SK-N-MC (cell line): ENCODE measurements around the gene SELENOP.
A peak's percentile ranks its signal among the peaks of the same experiment; 100 is the strongest.
"Not testable (repeated sequence)": the region's sequence is repeated elsewhere in the genome, so short reads cannot be mapped to it uniquely, and the experiment has no call there.

Experiments used
- DNase-seq: peaks from one replicate; pipeline ENCODE4 v3.0.0-alpha.2; 2011; ENCODE audit warnings: low read depth, low spot score
- H3K27ac ChIP-seq: fragments of 200-600 bp; sonication (generic); 2 replicates; pipeline ENCODE4 v1.5.1; 2016; ENCODE audit warnings: mixed run types
- H3K36me3 ChIP-seq: fragments of 200-600 bp; sonication (generic); 2 replicates; pipeline ENCODE4 v1.6.1; 2017; ENCODE audit warnings: antibody characterized with exemption, low read length, mixed read lengths; ENCODE audit not compliant: insufficient read depth
- H3K4me3 ChIP-seq: fragments of 200-600 bp; sonication (generic); 2 replicates; pipeline ENCODE4 v1.5.1; 2016
- H3K9ac ChIP-seq: fragments of 200-600 bp; sonication (generic); 2 replicates; pipeline ENCODE4 v1.8.0; 2017; ENCODE audit warnings: mixed run types, mixed read lengths; ENCODE audit not compliant: insufficient read length
- H3K9me3 ChIP-seq: fragments of 200-600 bp; sonication (generic); 2 replicates; pipeline ENCODE4 v1.6.1; 2017; ENCODE audit warnings: low read depth, mild to moderate bottlenecking, antibody characterized with exemption, low read length, moderate library complexity, mixed read lengths
- EZH2 ChIP-seq: fragments of 200-600 bp; sonication (generic); IDR thresholded peaks from one replicate; pipeline ENCODE4 v1.6.1; 2017; ENCODE audit warnings: antibody characterized with exemption
- FOXP2 ChIP-seq: optimal IDR thresholded peaks from 2 replicates; pipeline ENCODE3; 2011; ENCODE audit warnings: mild to moderate bottlenecking, moderate library complexity; ENCODE audit not compliant: insufficient read depth; ENCODE audit errors: extremely low read length, control extremely low read depth
- POLR2AphosphoS5 ChIP-seq: IDR thresholded peaks from 2 replicates; pipeline ENCODE4 v1.6.1; 2012; ENCODE audit warnings: mild to moderate bottlenecking, low read depth, low read length, borderline replicate concordance

SELENOP gene

DNA sequence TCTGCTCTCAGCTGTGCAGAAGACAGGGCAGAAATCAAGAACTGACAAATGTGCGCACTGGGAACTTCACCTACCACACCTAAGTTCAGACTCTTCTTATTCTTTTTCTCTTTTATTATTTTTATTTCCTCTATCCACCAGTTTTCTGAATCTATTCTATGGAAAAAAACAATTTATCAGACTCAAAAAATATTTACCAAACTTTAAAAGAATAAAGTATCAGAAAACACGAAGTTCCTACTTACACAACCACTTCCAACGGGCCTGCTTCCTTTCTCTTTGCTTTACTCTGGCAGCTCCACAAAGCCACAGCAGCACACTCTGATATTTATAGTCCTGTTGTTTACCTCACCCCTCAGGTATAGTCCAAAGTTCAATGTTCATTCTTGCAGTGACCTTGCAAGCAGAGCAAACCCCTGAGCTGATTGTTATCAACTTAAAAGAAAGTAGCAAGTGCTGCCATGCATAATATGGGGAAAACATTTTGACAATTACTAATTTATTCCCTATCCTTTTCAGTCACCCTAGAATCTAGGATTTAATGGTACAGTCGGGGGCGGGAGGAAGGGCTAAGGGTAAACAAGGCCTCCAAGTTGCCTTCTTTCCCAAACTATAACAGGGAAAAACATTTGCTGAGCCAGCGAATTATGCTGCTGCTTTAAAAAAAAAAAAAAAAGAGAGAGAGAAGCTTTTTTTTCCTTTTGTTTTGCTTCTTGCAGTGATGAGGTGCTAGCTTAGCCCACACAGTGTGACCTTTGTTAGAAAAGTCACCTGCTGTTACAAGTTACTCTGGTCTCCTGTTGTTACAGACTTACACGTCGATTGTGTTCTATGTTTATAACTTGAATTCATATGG is at the start of gene SELENOP:
TSS of gene SELENOP (minus strand) at position 302 of the 856 bp plus-strand sequence. CDS start 3,539 bp downstream, outside the sequence.
- peak; percentile 90 for DNase-seq
- peak within 1 kb of the TSS; percentile 94 for H3K4me3 ChIP-seq
- TF ChIP-seq POLR2AphosphoS5 (peak; percentile 99), FOXP2 (peak; percentile 98), EZH2 (no peak)
- peak within 1 kb of the TSS; percentile 97 for H3K27ac ChIP-seq
- H3K9ac ChIP-seq, result peak within 1 kb of the TSS; percentile 92
- no peaks in the 10 kb centered on the region for H3K9me3 ChIP-seq
- peaks cover 16% of the 10 kb centered on the region for H3K36me3 ChIP-seq

DNA sequence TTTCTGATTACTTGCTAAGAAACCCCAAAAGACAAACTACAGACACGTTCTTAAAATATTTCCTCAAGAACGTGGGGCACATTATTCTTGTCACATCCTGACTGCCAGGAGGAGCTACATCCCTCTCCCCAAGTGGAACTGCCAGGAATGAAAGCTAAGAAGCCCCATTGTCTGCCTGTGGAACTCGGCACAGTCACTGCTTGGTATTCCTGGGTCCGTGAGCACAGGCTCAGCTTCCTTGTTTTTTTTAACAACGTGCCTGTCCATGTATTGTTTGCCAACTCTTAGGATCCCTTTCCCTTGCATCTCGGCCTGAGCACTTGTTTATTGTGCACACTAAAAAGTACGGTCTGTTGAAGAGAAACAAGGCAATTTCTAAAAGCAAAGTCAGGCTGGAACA is 47.0 kb upstream of the SELENOP start:
- TF ChIP-seq POLR2AphosphoS5, result no peak
- no peak for TF ChIP-seq EZH2
- TF ChIP-seq FOXP2, result no peak
- Histone ChIP-seq H3K36me3 (no peaks in the 10 kb centered on the region), H3K9ac (no peak overlapping the region), H3K4me3 (no peak overlapping the region), H3K9me3 (no peaks in the 10 kb centered on the region), H3K27ac (no peak overlapping the region)
- no peak for DNase-seq

DNA sequence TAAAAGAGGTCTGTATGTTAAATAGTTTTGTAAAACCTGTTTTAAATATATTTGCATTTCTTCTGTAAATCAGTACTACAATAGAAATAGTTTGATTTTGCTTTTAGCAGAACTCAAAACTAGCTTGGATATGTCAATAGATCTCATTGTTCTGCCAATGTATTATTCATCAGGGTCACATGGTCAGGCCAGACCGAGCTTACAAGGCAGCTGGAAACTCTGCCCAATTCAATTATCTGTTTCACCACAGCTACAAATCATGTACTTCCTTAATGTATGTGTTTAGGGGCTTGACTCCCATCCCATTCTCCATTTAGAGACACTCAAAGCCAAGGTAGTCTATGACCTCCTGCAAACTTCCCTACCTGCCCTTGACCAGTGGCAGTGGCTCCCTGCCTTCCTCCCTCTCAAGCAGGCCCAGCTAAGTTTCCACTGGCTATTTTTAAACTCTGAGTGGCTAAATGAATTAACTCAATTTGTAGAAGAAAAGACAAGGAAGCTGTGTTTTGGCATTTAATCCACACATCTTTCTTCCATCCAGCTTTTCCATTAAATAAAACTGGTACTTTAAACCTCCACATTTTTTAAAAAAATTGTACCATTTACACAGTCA is 46.4 kb upstream of the SELENOP start:
- Histone ChIP-seq H3K27ac (no peak overlapping the region), H3K9me3 (no peaks in the 10 kb centered on the region), H3K9ac (no peak overlapping the region), H3K36me3 (no peaks in the 10 kb centered on the region), H3K4me3 (no peak overlapping the region)
- TF ChIP-seq FOXP2 (no peak), POLR2AphosphoS5 (no peak), EZH2 (no peak)
- DNase-seq, result no peak

- Histone ChIP-seq H3K27ac (no peak overlapping the region), H3K9me3 (no peaks in the 10 kb centered on the region; the same call in 1 of the 2 replicates), H3K36me3 (no peaks in the 10 kb centered on the region), H3K9ac (no peak overlapping the region), H3K4me3 (no peak overlapping the region)
- no peak for DNase-seq
- TF ChIP-seq EZH2, result no peak
- no peak for TF ChIP-seq FOXP2
- TF ChIP-seq POLR2AphosphoS5, result no peak
Observed at GRCh38 chr5:42855811-42856210, 44.1 kb upstream of the SELENOP start.

GRCh38 chr5:42855386-42855785 is 43.7 kb upstream of the SELENOP start:
- no peak overlapping the region for H3K4me3 ChIP-seq
- no peak for TF ChIP-seq FOXP2
- TF ChIP-seq POLR2AphosphoS5, result no peak
- TF ChIP-seq EZH2, result no peak
- no peaks in the 10 kb centered on the region for H3K36me3 ChIP-seq
- no peaks in the 10 kb centered on the region; the same call in 1 of the 2 replicates for H3K9me3 ChIP-seq
- no peak for DNase-seq
- no peak overlapping the region for H3K9ac ChIP-seq
- no peak overlapping the region for H3K27ac ChIP-seq

- TF ChIP-seq EZH2 (no peak), POLR2AphosphoS5 (no peak), FOXP2 (no peak)
- Histone ChIP-seq H3K4me3 (no peak overlapping the region), H3K9me3 (no peaks in the 10 kb centered on the region; the same call in 1 of the 2 replicates), H3K36me3 (no peaks in the 10 kb centered on the region), H3K27ac (no peak overlapping the region), H3K9ac (no peak overlapping the region)
- no peak for DNase-seq
Observed at GRCh38 chr5:42854795-42855194, 43.1 kb upstream of the SELENOP start.

DNA sequence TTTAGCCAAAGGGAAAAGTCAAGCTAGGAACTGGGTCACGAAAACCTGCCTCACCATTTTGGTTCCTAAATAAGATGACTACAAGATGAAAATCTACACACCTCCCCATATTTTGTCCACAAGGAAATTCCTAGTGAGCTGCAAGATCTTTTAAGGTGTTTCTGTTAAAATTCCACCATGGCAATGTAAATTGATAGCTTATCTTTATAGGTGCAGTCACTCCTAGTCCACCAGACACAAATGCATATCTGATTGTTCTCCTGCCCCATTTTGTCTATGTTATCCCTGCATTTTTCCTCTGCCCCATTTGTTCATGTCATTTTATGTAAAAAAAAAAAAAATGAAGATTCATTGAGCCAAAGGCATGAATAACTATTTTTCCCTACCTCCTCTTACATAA is 41.1 kb upstream of the SELENOP start:
- H3K9me3 ChIP-seq, result no peaks in the 10 kb centered on the region; the same call in 1 of the 2 replicates
- H3K27ac ChIP-seq, result no peak overlapping the region
- no peaks in the 10 kb centered on the region; the same call in 1 of the 2 replicates for H3K36me3 ChIP-seq
- TF ChIP-seq EZH2 (no peak), POLR2AphosphoS5 (no peak), FOXP2 (no peak)
- DNase-seq, result no peak
- H3K9ac ChIP-seq, result no peak overlapping the region
- no peak overlapping the region for H3K4me3 ChIP-seq

DNA sequence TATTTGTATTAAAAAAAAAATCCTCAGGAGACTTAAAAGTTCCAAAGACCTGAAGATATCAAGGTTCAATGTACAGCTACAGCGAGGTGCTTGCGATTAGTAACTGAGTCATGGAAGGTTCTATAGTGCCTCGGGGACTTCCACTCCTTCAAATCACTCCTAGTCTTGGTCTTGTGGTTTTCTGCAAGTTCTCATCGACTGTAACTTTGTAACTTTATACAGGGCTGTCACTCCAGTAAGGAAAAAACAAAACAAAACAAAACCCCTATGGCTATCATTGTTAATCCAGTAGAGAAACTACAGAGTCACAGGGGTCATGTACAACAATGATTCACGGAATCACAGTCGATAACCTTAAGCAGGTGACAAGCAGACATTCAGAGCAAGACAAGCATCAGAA is 39.8 kb upstream of the SELENOP start:
- TF ChIP-seq FOXP2, result no peak
- TF ChIP-seq POLR2AphosphoS5, result no peak
- TF ChIP-seq EZH2, result no peak
- no peak overlapping the region for H3K27ac ChIP-seq
- H3K9me3 ChIP-seq, result no peaks in the 10 kb centered on the region; the same call in 1 of the 2 replicates
- H3K4me3 ChIP-seq, result no peak overlapping the region
- H3K9ac ChIP-seq, result no peak overlapping the region
- no peak for DNase-seq
- H3K36me3 ChIP-seq, result no peaks in the 10 kb centered on the region; the same call in 1 of the 2 replicates

DNA sequence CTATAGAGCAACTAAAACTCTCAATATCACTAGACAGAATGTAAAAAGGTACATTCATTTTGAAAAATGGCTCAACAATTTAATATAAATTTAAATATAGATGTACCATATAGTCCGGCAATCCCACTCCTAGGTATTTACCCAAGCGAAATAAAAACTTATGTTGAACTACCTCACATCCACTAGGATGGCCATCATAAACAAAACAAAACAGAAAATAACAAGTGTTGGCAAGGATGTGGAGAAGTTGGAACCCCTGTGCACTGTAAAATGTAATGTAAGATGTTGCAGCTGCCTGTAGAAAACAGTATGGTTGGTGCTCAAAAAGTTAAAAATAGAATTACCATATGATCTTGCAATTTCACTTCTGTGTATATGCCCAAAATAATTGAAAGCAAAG is 36.9 kb upstream of the SELENOP start:
- Histone ChIP-seq H3K9ac (no peak overlapping the region), H3K9me3 (no peaks in the 10 kb centered on the region; the same call in 1 of the 2 replicates), H3K27ac (no peak overlapping the region), H3K4me3 (no peak overlapping the region), H3K36me3 (no peaks in the 10 kb centered on the region; the same call in 1 of the 2 replicates)
- no peak for DNase-seq
- no peak for TF ChIP-seq FOXP2
- no peak for TF ChIP-seq POLR2AphosphoS5
- no peak for TF ChIP-seq EZH2

- H3K9me3 ChIP-seq, H3K36me3 ChIP-seq, H3K9ac ChIP-seq, H3K4me3 ChIP-seq, DNase-seq, H3K27ac ChIP-seq: not testable (repeated sequence)
Observed at GRCh38 chr5:42844408-42844807, 32.7 kb upstream of the SELENOP start.
